Measurements from ENCODE around the gene PLAC9.

GRCh38 chr10:80154978-80155695 lies 22.6 kb downstream of the PLAC9 start:
- TF ChIP-seq CTCF (IDR thresholded peaks at IDR 0.05) (no peak), POLR2A (IDR thresholded peaks at IDR 0.05) (no peak)

Measured in lower leg skin (tissue), 3 donors.